Loucy (cell line): Measurements from ENCODE around the gene KXD1.

ENCODE experiments used
- CTCF ChIP-seq: fragments of 200-600 bp; sonication (generic); conservative IDR thresholded peaks from 2 replicates; pipeline ENCODE4 v1.5.1; 2014; ENCODE audit warnings: mild to moderate bottlenecking, antibody characterized with exemption, low read length
- EZH2phosphoT487 ChIP-seq: fragments of 200-600 bp; IDR thresholded peaks from 2 replicates; pipeline ENCODE4 v1.6.1; 2018; ENCODE audit warnings: antibody characterized with exemption, mild to moderate bottlenecking, moderate library complexity, borderline replicate concordance

GRCh38 chr19:18611327-18612050 is 53.8 kb downstream of the KXD1 start:
- TF ChIP-seq CTCF = no peak
- no peak for TF ChIP-seq EZH2phosphoT487
